Right atrium auricular region (tissue), 2 donors: ENCODE data around the gene SLC35E4. TPM values are rescaled to one million over a fixed set of nuclear protein-coding genes. Genes with fewer than 3 reads are reported as not detected.

Experiments used
- DNase-seq: peaks from one replicate; pipeline ENCODE4 v3.0.0-alpha.2; 2019; ENCODE audit warnings: low spot score
- H3K27ac ChIP-seq, 2 donors: fragments of 200-600 bp; sonication (generic); 1 replicate in 1 of 2; 2 replicates in 1 of 2; pipeline ENCODE4 v1.5.1; 2016 to 2019
- H3K27me3 ChIP-seq, 2 donors: fragments of 200-600 bp; sonication (generic); one replicate each; pipeline versions ENCODE4 v1.5.1 to v1.6.0; 2017 to 2019
- H3K36me3 ChIP-seq: fragments of 200-600 bp; sonication (generic); one replicate; pipeline ENCODE4 v1.5.1; 2016
- H3K4me1 ChIP-seq, 2 donors: fragments of 200-600 bp; sonication (generic); one replicate each; pipeline versions ENCODE4 v1.5.1 to v1.6.0; 2017 to 2019
- H3K4me3 ChIP-seq, 2 donors: fragments of 200-600 bp; sonication (generic); 1 replicate in 1 of 2; 2 replicates in 1 of 2; pipeline ENCODE4 v1.5.1; 2017 to 2019; ENCODE audit warnings: mild to moderate bottlenecking in 1 of 2, moderate library complexity in 1 of 2
- H3K9me3 ChIP-seq, 2 donors: fragments of 200-600 bp; sonication (generic); one replicate each; pipeline ENCODE4 v1.5.1; 2019
- CTCF ChIP-seq, 2 donors: fragments of 200-600 bp; sonication (generic); IDR thresholded peaks; one replicate each; pipeline ENCODE4 v1.5.1; 2019; ENCODE audit warnings: antibody characterized with exemption in 2 of 2
- total RNA-seq, 2 donors: library from RNA; depleted of rRNA; stranded (reverse); fragments of >200 nt; gene quantifications; one replicate each; pipeline ENCODE4 v1.1.0, GENCODE V29; 2016

The SLC35E4 gene
- total RNA-seq, 2 donors from 2014 or later, result 4.0 to 9.1 TPM

- Histone ChIP-seq H3K36me3 (no peaks in the 10 kb centered on the region), H3K27ac (no peak overlapping the region), H3K27me3 (no peaks in the 10 kb centered on the region), H3K9me3 (no peaks in the 10 kb centered on the region), H3K4me1 (peaks cover 0 to 33% of the 10 kb centered on the region in 2 donors), H3K4me3 (no peak overlapping the region)
- DNase-seq, result no peak
- no peak for TF ChIP-seq CTCF (IDR thresholded peaks at IDR 0.05)
Measured at GRCh38 chr22:30604723-30605122, 30.9 kb upstream of the SLC35E4 start.

GRCh38 chr22:30605449-30606110 is 30.0 kb upstream of the SLC35E4 start:
- peak overlapping the region; percentile 64 to 72 for H3K27ac ChIP-seq
- H3K4me3 ChIP-seq, result peak overlapping the region; percentile 51 to 62
- H3K9me3 ChIP-seq, result no peaks in the 10 kb centered on the region
- no peaks in the 10 kb centered on the region for H3K36me3 ChIP-seq
- TF ChIP-seq CTCF (IDR thresholded peaks at IDR 0.05), result peak; percentile 75 to 79
- H3K4me1 ChIP-seq, result peaks cover 0 to 41% of the 10 kb centered on the region in 2 donors
- DNase-seq, result peak; percentile 69
- no peaks in the 10 kb centered on the region for H3K27me3 ChIP-seq

GRCh38 chr22:30606455-30607299 is 28.9 kb upstream of the SLC35E4 start, which contains the start of gene TCN2:
TSS of gene TCN2 (plus strand) at chr22:30607174. CDS start at chr22:30607332, 158 bp downstream.
- peaks cover 0 to 42% of the 10 kb centered on the region in 2 donors for H3K4me1 ChIP-seq

GRCh38 chr22:30607300-30607930 is 28.2 kb upstream of the SLC35E4 start:
- no peaks in the 10 kb centered on the region for H3K27me3 ChIP-seq
- DNase-seq, result no peak
- no peaks in the 10 kb centered on the region for H3K36me3 ChIP-seq
- peak overlapping the region; percentile 64 to 72 for H3K27ac ChIP-seq
- H3K4me1 ChIP-seq, result peaks cover 0 to 42% of the 10 kb centered on the region in 2 donors
- no peaks in the 10 kb centered on the region for H3K9me3 ChIP-seq
- no peak for TF ChIP-seq CTCF (IDR thresholded peaks at IDR 0.05)
- peak overlapping the region; percentile 51 to 62 for H3K4me3 ChIP-seq

More at GRCh38 chr22:30606455-30607299, 28.9 kb upstream of the SLC35E4 start, which contains the start of gene TCN2:
- peak; percentile 84 for DNase-seq
- no peaks in the 10 kb centered on the region for H3K36me3 ChIP-seq
- no peaks in the 10 kb centered on the region for H3K9me3 ChIP-seq
- no peak for TF ChIP-seq CTCF (IDR thresholded peaks at IDR 0.05)
- no peaks in the 10 kb centered on the region for H3K27me3 ChIP-seq
- peak within 1 kb of the TSS; percentile 64 to 72 for H3K27ac ChIP-seq
- H3K4me3 ChIP-seq, result peak within 1 kb of the TSS; percentile 51 to 62

GRCh38 chr22:30607939-30608338 is 27.6 kb upstream of the SLC35E4 start:
- Histone ChIP-seq H3K27me3 (no peaks in the 10 kb centered on the region), H3K9me3 (no peaks in the 10 kb centered on the region), H3K4me3 (peak overlapping the region; percentile 51 to 62), H3K27ac (peak overlapping the region; percentile 64 to 72), H3K36me3 (peaks cover 3% of the 10 kb centered on the region), H3K4me1 (peaks cover 0 to 42% of the 10 kb centered on the region in 2 donors)
- TF ChIP-seq CTCF (IDR thresholded peaks at IDR 0.05), result no peak
- DNase-seq, result no peak
